GM12875 (cell line): ENCODE results near the gene FBXO11.

Experiments used
- H3K4me3 ChIP-seq: one replicate; pipeline ENCODE4 v1.5.1; 2011; ENCODE audit warnings: low read depth, low read length, control low read depth
- CTCF ChIP-seq: IDR thresholded peaks from 2 replicates; pipeline ENCODE4 v1.5.1; 2011; ENCODE audit warnings: low read depth, mild to moderate bottlenecking, control low read depth, inconsistent platforms, low read length, moderate library complexity, borderline replicate concordance; ENCODE audit not compliant: insufficient read depth

The FBXO11 gene

GRCh38 chr2:47747878-47748277 lies 158.4 kb downstream of the FBXO11 start:
- no peak for TF ChIP-seq CTCF
- no peak overlapping the region for H3K4me3 ChIP-seq

- no peak overlapping the region for H3K4me3 ChIP-seq
- no peak for TF ChIP-seq CTCF
Observed at GRCh38 chr2:47744074-47744473, 162.2 kb downstream of the FBXO11 start.

- no peak for TF ChIP-seq CTCF
- no peak overlapping the region for H3K4me3 ChIP-seq
Observed at GRCh38 chr2:47741637-47742036, 164.7 kb downstream of the FBXO11 start.

GRCh38 chr2:47741101-47741500 lies 165.2 kb downstream of the FBXO11 start:
- no peak overlapping the region for H3K4me3 ChIP-seq
- no peak for TF ChIP-seq CTCF
